Stimulated activated CD4-positive, alpha-beta T cell treated with anti-CD3 and anti-CD28 coated beads, Interleukin-12 subunit alpha, Interleukin-12 subunit beta, amount 100 ng/mL, for 4 hours (primary cell): ENCODE data around the gene STARD3NL.
"Not testable (repeated sequence)": the region's sequence is repeated elsewhere in the genome, so short reads cannot be mapped to it uniquely, and the experiment has no call there.

ENCODE experiments used
- DNase-seq: peaks from one replicate; pipeline ENCODE4 v3.0.0-alpha.2; 2020

The STARD3NL gene

DNA sequence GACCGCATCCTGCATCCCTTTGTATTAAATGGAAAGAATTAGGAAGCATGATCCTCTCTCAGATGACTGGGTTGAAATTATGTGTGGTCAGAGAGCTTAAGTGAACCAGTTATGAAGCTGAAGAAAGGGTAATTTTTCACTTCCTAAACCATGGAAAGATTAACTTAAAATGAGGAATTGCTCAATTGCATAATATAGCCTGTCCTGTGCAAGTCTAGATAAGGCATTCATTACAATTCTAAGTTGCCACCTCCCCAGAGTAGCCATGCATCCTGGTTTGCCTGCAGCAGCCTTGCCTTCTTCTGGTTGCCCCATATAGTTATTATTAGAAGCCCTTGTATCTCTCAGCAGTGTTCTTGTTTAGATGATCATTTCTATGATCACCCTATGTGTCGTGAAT is 45.3 kb downstream of the STARD3NL start:
- DNase-seq = no peak

DNA sequence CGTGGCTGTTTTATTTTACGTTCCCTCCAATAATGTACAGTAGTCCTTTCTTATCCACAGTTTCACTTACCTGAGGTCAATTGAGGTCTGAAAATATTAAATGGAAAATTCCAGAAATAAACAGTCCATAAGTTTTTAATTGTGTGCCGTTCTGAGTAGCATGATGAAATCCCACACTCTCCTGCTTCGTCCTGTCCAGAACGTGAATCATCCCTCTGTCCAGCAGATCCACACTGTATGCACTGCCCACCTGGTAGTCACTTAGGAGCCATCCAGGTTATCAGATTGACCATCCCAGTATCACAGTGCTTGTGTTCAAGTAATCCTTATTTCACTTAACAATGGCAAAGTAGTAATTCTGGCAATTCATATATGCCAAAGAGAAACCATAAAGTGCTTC is 46.3 kb downstream of the STARD3NL start:
- no peak for DNase-seq

DNA sequence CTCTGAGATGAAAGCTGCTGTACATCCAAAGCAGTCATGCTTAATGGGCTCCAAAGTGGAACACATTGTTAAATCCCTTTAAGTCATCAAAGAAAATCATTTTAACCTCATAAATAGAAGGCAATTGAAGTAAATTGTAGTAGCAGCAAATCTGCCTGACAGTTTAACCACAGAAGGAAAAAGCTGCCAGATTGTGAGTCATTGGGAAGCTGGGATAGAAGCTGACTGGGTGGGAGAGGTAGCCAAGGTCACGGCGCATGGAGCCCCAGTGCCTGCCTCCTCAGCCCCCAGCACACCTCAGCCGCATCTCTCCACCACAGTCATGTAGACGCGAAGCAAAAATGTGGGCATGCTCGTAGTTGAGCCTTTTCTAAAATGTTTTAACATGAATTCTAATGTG is 51.3 kb downstream of the STARD3NL start:
- no peak for DNase-seq

DNA sequence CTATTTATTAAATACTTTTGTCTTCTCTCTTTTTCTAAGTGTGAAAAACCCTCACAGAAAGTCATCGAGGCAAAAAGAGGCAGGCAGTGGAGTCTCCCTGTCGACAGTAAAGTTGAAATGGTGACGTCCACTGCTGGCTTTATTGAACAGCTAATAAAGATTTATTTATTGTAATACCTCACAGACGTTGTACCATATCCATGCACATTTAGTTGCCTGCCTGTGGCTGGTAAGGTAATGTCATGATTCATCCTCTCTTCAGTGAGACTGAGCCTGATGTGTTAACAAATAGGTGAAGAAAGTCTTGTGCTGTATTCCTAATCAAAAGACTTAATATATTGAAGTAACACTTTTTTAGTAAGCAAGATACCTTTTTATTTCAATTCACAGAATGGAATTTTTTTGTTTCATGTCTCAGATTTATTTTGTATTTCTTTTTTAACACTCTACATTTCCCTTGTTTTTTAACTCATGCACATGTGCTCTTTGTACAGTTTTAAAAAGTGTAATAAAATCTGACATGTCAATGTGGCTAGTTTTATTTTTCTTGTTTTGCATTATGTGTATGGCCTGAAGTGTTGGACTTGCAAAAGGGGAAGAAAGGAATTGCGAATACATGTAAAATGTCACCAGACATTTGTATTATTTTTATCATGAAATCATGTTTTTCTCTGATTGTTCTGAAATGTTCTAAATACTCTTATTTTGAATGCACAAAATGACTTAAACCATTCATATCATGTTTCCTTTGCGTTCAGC is 52.0 kb downstream of the STARD3NL start:
- no peak for DNase-seq

DNA sequence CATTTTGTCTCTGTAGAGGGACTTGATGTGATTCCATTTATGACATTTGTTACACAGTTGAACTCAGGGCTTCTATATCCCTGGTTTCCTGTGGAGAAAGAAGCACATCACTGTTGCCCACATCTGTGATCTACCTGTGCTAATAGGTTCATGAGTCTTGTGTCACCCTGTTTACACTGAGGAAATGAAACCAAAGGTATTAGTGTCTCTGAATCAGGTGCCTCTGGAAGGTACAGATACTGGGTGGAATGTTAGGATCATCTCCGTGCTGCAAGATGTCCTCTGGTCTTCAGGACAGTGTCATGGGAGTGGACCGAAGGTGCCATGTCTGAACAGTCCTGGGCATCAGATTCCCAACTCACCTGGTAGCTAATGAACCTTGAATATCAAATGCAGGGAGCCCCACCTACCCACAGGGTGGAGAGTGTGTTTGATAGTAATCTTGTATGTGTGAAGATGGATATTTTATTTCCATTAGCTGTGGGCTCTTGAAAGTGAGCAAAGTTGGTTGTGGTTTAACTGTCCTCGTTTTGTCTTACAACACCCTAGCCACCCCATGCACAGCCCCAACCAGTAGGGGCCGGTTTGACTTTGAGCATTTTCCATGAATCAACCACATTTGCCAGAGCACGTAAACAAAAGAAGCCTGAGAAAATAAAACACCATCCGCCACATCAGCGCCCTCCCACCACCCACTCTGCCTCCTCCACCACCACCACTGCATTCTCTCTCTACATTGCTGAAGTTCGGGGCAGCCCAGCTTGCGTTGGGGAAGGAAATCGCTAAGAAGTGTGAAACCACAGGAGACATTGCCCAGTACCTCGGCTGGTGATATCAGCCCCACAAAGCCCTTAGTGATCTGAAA is 54.7 kb downstream of the STARD3NL start:
- peak; percentile 42 for DNase-seq

DNA sequence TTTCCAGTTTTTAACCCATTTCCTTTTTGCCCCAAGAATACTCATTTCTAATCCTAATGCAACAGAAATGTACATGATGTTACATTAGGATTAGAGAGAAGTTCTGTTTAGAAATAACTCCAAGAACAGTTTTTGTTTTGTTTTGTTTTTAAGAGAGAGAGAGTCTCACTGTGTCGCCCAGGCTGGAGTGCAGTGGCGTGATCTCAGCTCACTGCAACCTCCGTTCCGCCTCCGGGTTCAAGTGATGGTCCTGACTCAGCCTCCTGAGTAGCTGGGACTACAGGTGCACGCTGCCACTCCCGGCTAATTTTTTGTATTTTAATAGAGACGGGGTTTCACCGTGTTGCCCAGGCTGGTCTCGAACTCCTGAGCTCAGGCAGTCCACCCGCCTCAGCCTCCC is 56.7 kb downstream of the STARD3NL start:
- DNase-seq = not testable (repeated sequence)

DNA sequence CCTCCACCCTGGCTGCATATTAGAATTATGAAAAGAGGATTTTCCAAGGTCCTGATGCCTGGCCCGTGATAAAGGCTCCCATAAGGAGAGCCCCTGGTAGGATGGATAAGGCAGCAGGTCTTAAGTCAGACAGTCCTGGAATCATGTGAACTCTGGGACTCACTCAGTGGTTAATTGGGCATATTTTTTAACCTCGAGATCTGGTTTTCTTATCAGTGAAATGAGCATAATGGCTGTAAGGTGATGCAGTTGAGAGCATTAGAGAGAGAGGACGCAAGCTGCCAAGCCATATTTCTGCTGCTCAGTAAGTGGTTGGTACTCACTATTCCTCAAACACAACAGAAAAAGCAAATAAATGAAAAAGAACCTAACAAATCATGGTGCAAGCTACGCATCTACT is 57.6 kb downstream of the STARD3NL start:
- no peak for DNase-seq

DNA sequence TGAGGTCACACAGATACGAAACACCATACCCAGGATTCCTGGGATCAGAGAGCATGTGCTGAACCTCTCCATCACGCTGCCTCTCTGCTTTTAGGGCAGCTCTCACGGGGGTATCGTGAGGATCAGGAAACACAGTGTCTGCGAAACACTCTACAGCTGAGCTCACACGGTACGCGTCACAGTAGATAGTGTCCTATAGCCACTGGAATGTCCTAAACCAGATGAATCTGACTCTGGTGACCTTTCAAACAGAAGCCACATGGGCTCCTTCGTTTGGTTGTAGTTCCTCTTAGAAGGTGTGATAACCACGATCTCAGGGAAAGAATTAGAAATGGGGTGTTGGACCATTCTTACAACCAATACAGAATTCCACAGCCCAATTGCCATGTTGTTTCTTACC is 61.1 kb downstream of the STARD3NL start:
- DNase-seq = not testable (repeated sequence)

DNA sequence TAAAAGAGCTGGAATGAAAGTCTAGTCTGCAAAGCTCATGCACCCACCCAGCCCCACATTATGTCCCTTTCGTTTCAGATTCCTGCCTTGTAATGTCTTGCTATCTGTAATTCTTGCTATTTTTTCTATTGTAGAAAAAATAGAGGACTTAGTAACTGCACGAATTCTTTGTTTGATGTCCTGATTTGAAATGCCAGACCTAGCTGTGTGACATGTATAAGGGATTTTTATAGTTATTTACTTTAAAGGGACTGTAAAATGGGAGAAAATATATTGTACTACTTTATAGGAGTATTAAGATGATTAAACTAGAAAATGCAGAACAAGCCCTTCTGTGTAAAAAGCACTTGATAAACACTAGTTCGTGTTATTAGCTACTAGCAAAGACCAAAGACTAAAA is 63.0 kb downstream of the STARD3NL start:
- DNase-seq = no peak

DNA sequence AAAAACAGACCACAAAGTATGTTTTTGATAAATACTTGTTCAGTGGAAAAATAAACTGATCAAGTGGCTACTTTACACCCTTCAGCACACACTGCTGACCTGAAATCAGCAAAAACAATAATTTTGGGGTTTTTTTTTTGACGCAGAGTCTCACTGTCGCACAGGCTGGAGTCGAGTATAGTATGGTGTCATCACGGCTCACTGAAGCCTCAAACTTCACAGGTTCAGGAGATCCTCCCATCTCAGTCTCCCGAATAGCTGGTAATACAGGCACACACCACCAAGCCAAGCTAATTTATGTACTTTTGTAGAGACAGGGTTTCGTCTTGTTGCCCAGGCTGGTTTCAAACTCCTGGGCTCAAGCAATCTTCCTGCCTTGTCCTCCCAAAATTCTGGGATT is 64.8 kb downstream of the STARD3NL start:
- no peak for DNase-seq

DNA sequence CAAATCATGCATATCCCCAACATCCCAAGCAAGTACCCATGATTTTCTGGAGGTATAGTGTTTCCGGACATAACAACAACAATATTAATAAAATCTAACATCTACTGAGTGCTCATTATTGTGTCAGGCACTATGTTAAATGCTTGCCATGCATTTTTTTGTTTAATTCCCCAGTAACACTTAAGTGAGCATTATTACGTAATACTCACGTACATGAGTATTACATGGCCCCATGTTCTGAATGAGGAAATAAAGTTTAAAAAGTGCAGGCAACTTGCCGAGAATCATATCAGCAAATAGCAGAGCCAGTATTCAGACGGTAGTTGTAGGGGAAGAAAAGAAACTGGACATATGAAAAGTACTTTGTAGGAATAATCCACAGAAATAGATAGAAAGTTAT is 65.3 kb downstream of the STARD3NL start:
- not testable (repeated sequence) for DNase-seq

DNA sequence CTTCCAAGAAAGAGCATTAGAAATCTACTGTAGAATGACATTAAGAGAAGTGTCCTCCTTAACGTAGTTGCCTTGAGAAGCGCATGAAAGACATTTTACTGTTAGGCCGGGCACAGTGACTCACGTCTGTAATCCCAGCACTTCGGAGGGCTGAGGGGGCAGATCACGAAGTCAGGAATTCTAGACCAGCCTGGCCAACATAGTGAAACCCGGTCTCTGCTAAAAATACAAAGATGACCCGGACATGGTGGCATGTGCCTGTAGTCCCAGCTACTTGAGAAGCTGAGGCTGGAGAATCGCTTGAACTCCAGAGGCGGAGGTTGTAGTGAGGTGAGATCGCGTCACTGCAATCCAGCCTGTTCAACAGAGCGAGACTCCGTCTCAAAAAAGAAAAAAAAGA is 66.5 kb downstream of the STARD3NL start:
- no peak for DNase-seq

DNA sequence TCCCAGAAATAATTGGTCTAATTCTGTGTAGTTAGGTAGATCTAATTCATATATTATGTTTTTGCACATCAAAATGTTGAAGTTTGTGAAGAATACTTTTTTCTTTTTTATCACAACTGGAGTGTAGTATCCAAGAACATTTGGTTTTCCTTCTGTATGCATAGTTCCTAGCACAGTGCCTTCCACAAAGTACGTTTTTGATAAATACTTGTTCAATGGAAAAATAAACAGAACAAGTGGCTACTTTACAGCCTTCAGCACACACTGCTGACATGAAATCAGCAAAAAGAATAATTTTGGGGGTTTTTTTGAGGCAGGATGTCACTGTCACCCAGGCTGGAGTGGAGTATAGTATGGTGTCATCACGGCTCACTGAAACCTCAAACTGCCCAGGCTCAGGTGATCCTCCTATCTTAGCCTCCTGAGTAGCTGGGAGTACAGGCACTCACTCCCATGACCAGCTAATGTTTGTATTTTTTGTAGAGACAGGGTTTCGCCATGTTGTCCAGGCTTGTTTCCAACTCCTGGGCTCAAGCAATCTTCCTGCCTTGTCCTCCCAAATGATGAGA is 67.4 kb downstream of the STARD3NL start:
- no peak for DNase-seq

DNA sequence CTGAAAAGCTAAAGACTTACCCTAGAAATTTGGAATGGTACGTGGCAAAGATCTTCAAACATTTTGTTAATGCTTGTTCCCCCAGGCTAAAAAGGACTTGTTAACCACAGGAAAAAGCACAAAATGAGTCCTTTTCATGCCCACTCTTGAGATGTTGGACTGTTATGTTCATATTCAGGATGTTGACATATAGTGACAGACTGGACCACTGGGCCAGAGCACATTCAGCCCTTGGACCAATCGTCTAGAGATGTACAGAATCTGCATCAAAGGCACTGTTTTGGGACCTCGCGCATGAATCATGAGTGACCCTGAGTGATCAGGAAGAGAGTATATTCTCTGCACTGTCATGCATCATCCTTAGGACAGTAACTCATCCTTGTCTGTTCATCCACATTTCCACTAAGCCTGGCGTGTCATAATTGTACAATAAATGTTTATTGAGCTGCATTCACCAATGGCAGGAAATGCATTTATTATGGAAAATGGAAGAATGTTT is 70.1 kb downstream of the STARD3NL start:
- DNase-seq = no peak

DNA sequence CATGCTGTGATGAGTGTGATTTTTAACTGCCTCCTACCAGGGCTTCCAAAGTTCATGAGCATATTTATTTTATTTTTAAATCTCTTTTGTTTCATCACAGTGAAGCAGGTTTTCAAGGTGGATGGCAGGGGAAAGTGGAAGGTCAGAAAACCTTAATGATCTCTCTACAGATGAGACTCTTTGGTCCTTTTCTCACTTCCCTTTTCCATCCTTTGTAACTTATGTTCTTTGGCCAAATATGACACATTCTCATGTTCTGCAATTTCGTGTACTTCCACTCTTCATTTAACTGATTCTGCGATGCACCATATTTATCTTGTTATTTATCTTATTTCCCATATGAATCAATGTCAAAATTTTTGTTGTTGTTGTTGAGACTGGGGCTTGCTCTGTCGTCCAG is 71.8 kb downstream of the STARD3NL start:
- not testable (repeated sequence) for DNase-seq

DNA sequence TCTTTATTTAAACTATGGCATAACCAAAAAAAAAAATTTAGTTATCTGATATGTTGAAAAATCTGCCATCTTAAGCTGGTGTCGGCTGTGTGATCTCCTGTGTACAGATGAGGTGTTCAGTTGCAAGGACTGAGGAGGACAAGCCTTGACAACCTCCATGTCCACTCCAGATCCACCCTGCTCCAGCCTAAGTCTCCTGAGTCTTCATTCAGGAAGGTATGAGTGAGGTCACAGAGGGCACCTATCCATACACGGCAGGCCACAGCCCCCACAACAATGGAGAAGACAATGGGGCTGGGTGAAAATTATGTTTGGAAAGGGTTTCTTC is 79.3 kb downstream of the STARD3NL start:
- no peak for DNase-seq

DNA sequence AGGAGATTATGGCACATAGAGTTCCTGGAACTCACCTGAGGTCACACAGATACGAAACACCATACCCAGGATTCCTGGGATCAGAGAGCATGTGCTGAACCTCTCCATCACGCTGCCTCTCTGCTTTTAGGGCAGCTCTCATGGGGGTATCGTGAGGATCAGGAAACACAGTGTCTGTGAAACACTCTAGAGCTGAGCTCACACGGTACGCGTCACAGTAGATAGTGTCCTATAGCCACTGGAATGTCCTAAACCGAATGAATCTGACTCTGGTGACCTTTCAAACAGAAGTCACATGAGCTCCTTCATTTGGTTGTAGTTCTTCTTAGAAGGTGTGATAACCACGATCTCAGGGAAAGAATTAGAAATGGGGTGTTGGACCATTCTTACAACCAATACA is 81.1 kb downstream of the STARD3NL start:
- not testable (repeated sequence) for DNase-seq

DNA sequence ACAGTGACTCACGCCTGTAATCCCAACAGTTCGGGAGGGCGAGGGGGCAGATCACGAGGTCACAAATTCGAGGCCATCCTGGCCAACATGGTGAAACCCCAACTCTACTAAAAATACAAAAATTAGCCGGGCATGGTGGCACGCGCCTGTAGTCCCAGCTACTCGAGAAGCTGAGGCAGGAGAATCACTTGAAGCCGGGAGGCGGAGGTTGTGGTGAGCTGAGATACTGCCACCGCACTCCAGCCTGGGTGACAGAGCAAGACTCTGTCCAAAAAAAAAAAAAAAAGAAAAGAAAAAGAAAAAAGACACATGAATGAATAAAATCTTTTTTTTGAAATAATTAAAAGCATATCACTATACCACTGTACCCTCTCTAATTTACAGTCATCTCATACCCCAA is 83.6 kb downstream of the STARD3NL start:
- not testable (repeated sequence) for DNase-seq

DNA sequence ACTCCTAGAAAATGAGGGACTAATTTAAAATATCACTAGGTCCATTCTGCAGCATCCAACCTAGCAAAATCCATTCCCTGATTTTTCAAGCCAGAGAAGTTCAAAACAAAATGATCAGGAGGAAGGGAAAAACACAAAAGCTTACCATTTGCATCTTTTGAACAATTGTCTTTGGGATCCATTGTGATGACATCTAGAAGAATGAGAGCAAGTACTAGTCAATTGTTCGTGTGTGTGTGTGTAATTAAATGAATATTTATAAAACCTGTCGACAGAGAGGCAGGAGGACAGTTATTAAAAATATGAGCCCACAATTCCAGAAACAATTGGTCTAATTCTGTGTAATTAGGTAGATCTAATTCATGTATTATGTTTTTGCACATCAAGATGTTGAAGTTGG is 84.0 kb downstream of the STARD3NL start:
- DNase-seq = not testable (repeated sequence)

DNA sequence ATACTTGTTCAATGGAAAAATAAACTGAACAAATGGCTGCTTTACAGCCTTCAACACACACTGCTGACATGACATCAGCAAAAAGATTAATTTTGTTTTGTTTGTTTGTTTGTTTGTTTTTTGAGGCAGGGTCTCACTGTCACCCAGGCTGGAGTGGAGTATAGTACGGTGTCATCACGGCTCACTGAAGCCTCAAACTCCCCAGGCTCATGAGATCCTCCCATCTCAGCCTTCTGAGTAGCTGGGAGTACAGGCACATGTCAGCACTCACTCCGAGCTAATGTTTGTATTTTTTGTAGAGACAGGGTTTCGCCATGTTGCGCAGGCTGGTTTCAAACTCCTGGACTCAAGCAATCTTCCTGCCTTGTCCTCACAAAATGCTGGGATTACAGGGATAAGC is 84.5 kb downstream of the STARD3NL start:
- DNase-seq = no peak

DNA sequence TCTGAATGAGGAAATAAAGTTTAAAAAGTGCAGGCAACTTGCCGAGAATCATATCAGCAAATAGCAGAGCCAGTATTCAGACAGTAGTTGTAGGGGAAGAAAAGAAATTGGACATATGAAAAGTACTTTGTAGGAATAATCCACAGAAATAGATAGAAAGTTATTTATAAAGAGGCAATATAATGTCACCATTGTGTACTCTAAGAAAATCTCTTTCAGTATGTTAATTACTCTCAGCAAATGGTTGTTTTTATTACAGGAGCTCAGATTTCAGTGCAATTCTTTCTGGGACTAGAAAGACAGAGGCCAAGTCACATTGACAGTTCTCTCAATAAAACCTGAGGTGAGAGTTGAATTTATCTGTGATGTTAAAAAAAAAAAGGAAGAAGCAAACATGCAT is 85.2 kb downstream of the STARD3NL start:
- DNase-seq = not testable (repeated sequence)

DNA sequence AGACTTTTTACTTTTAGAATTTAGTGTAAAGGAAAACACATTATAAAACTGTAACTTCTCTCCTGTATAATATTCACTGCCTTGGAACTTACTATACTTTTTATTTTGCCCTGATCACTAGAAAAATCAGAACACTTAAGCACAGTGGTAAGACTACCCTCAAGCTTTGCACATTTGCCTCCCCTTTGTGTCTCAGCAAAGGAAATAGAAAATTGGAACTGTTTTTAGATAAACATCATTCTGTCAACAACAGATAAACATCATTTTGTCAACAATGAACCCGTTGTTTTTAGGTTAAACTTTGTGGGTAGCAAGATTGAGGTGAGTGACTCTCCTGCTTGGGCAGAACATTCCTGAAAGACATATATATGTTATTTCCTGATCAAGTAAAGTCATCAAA is 86.6 kb downstream of the STARD3NL start:
- not testable (repeated sequence) for DNase-seq

DNA sequence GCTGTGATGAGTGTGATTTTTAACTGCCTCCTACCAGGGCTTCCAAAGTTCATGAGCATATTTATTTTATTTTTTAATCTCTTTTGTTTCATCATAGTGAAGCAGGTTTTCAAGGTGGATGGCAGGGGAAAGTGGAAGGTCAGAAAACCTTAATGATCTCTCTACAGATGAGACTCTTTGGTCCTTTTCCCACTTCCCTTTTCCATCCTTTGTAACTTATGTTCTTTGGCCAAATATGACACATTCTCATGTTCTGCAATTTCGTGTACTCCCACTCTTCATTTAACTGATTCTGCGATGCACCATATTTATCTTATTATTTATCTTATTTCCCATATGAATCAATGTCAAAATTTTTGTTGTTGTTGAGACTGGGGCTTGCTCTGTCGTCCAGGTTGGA is 87.9 kb downstream of the STARD3NL start:
- DNase-seq = not testable (repeated sequence)
